Right lobe of liver (tissue), 4 donors: ENCODE data around the gene GJC2.

ENCODE experiments used
- CTCF ChIP-seq, 4 donors: fragments of 200-600 bp in 3 of 4; fragments of 450-650 bp in 1 of 4; IDR thresholded peaks; one replicate each; pipeline versions ENCODE4 v1.5.1 to v1.8.0; 2016 to 2022; ENCODE audit warnings: antibody characterized with exemption in 4 of 4, mild to moderate bottlenecking in 2 of 4
- POLR2A ChIP-seq: fragments of 450-650 bp; IDR thresholded peaks from one replicate; pipeline ENCODE4 v1.6.1; 2017; ENCODE audit warnings: antibody characterized with exemption, mild to moderate bottlenecking
- donor health status: DM: no; HTN: no; CAD: no.
- donor health status: DM: no; HTN: no; CAD: no.
- donor health status: DM: no; HTN: yes; CAD: no.

GRCh38 chr1:228169345-228169744 lies 19.6 kb downstream of the GJC2 start:
- no peak for TF ChIP-seq CTCF (IDR thresholded peaks at IDR 0.05)
- no peak for TF ChIP-seq POLR2A
